ENCODE data around the gene PLCXD3. TPM values are rescaled to one million over a fixed set of nuclear protein-coding genes. Genes with fewer than 3 reads are reported as not detected.

PLCXD3 gene
- total RNA-seq, 1 donor from 2014 or later: not detected

DNA sequence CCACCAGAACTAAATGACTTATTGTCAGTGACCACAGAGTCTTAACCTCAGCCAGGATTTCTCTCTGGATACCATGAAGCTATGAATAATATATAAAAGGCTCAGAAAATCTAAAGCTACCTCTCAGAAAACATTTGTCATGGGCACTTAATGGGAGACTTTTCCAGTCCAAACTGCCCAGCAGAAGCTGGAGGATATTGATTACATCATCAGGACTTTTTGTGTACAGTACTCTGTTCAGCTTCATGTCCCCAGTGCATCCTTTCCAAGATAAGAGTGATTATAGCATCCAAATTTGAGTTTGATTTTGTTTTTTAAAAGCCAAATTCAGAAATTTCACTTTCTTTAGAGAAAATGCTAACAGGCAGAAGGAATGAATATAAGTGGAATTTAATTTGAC, 173.2 kb downstream of the PLCXD3 start:
- TF ChIP-seq, protein P1, sequence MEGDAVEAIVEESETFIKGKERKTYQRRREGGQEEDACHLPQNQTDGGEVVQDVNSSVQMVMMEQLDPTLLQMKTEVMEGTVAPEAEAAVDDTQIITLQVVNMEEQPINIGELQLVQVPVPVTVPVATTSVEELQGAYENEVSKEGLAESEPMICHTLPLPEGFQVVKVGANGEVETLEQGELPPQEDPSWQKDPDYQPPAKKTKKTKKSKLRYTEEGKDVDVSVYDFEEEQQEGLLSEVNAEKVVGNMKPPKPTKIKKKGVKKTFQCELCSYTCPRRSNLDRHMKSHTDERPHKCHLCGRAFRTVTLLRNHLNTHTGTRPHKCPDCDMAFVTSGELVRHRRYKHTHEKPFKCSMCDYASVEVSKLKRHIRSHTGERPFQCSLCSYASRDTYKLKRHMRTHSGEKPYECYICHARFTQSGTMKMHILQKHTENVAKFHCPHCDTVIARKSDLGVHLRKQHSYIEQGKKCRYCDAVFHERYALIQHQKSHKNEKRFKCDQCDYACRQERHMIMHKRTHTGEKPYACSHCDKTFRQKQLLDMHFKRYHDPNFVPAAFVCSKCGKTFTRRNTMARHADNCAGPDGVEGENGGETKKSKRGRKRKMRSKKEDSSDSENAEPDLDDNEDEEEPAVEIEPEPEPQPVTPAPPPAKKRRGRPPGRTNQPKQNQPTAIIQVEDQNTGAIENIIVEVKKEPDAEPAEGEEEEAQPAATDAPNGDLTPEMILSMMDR (IDR thresholded peaks at IDR 0.05): no peak
- no peaks in the 10 kb centered on the region for H3K9me3 Mint-ChIP-seq (ENCODE audit: low read depth)
- peaks cover 4% of the 10 kb centered on the region for H3K27me3 Mint-ChIP-seq (ENCODE audit: low read depth)

DNA sequence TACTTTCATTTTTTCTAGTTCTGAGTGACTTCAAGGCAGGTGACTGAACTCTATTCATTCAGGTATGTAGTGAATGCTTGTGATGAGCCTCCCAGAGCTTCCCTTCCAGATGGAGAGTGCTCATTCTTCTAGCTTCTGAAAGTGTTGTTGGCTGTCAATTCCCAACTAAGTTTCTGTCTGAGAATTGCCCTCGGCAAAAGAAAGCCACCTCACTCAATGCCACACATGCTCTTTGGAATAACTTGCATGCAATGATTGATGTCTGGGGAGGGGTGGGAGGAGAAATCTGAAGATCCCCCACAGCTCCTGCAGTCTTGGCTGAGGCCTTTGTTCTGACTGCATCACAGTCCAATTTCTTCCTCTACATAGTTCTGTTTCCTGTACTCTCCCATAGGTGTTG, 173.9 kb downstream of the PLCXD3 start:
- H3K4me3 Mint-ChIP-seq (ENCODE audit: unreplicated experiment): no peak overlapping the region
- H3K9me3 Mint-ChIP-seq (ENCODE audit: low read depth): no peaks in the 10 kb centered on the region
- peaks cover 4% of the 10 kb centered on the region for H3K27me3 Mint-ChIP-seq (ENCODE audit: low read depth)
- no peak for DNase-seq (ENCODE audit: low spot score)
- no peaks in the 10 kb centered on the region for H3K36me3 Mint-ChIP-seq (ENCODE audit: low read depth)
- no peak overlapping the region for H3K27ac Mint-ChIP-seq (ENCODE audit: unreplicated experiment)
- H3K4me1 Mint-ChIP-seq (ENCODE audit: low read depth): no peaks in the 10 kb centered on the region
- TF ChIP-seq, protein P1 (IDR thresholded peaks at IDR 0.05): no peak

More for the DNA sequence above, 173.2 kb downstream of the PLCXD3 start:
- Mint-ChIP-seq H3K27ac (ENCODE audit: unreplicated experiment) (no peak overlapping the region), H3K4me1 (ENCODE audit: low read depth) (no peaks in the 10 kb centered on the region), H3K36me3 (ENCODE audit: low read depth) (no peaks in the 10 kb centered on the region), H3K4me3 (ENCODE audit: unreplicated experiment) (no peak overlapping the region)
- DNase-seq (ENCODE audit: low spot score): no peak

DNA sequence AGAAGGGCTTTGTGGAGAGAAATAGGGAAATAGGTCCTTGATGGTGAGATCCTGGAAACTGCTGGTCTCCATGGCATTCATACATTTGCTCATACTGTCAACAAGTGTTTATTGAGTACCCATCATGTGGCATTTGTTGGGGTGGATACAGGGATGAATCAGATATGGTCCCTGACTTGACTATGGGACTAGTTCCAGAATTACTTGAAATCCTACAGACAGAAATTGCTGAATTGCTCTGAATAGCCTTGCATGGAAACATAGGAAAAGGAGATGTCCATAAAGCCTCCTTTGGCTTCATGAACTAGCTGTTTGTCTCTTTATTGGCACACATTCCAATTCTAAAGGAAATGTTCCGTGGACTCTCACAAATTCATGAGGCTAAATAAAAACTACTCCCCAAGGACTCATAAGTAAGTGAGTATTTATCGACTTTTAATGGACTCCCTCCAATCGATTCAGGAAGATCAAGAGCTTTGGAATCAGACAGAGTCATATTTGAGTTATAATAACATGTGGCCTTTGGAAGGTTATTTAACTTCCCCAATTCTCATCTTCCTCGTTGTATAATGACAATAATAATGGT, 174.7 kb downstream of the PLCXD3 start:
- H3K27me3 Mint-ChIP-seq (ENCODE audit: low read depth): peaks cover 4% of the 10 kb centered on the region
- TF ChIP-seq, protein P1 (IDR thresholded peaks at IDR 0.05): no peak
- H3K36me3 Mint-ChIP-seq (ENCODE audit: low read depth): no peaks in the 10 kb centered on the region
- no peaks in the 10 kb centered on the region for H3K4me1 Mint-ChIP-seq (ENCODE audit: low read depth)
- H3K4me3 Mint-ChIP-seq (ENCODE audit: unreplicated experiment): no peak overlapping the region
- H3K9me3 Mint-ChIP-seq (ENCODE audit: low read depth): no peaks in the 10 kb centered on the region
- DNase-seq (ENCODE audit: low spot score): no peak
- no peak overlapping the region for H3K27ac Mint-ChIP-seq (ENCODE audit: unreplicated experiment)

DNA sequence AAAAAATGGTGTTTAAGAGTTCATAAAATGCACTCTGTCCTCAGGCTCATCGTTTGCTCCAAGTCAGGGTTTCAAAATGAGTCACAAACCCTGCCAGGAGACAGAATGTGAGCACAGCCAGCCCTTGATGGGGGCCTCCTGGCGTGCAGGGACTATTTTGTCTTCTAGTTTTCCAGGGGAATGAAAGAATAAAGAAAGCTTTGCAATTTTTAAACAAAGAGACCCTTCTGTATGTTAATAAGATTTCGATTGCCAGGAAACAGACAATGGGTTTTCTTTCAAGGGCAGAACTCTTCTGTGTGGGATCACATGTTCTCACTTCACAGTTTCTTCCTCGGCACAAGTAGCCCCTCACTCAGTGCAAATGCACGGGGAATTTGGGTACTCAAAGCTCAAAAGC, 175.6 kb downstream of the PLCXD3 start:
- no peak for DNase-seq (ENCODE audit: low spot score)
- TF ChIP-seq, protein P1 (IDR thresholded peaks at IDR 0.05): no peak
- Mint-ChIP-seq H3K27me3 (ENCODE audit: low read depth) (peaks cover 4% of the 10 kb centered on the region), H3K27ac (ENCODE audit: unreplicated experiment) (no peak overlapping the region), H3K4me3 (ENCODE audit: unreplicated experiment) (no peak overlapping the region), H3K9me3 (ENCODE audit: low read depth) (no peaks in the 10 kb centered on the region), H3K36me3 (ENCODE audit: low read depth) (no peaks in the 10 kb centered on the region), H3K4me1 (ENCODE audit: low read depth) (no peaks in the 10 kb centered on the region)

DNA sequence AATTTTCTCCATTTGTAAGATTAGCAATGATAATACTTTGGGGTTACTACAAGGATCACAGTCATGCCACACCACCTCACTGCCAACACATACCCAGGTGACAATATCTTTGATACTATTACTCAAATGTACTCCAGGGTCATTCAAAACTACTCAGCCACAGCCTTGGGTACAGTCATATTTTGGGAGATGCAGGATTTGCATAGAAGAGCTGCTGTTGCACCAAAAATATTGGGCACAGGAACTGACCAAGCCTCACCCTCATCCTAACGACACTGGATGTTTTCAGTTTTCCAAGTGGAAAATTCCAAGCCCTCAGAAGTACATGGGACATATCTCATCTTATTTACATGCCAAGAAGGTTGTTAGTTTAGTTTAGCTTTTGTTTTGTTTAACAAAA, 176.2 kb downstream of the PLCXD3 start:
- Mint-ChIP-seq H3K36me3 (ENCODE audit: low read depth) (no peaks in the 10 kb centered on the region), H3K9me3 (ENCODE audit: low read depth) (no peaks in the 10 kb centered on the region), H3K27ac (ENCODE audit: unreplicated experiment) (no peak overlapping the region), H3K4me1 (ENCODE audit: low read depth) (no peaks in the 10 kb centered on the region), H3K27me3 (ENCODE audit: low read depth) (peaks cover 4% of the 10 kb centered on the region), H3K4me3 (ENCODE audit: unreplicated experiment) (no peak overlapping the region)
- DNase-seq (ENCODE audit: low spot score): no peak
- TF ChIP-seq, protein P1 (IDR thresholded peaks at IDR 0.05): no peak
